K562 (cell line): ENCODE results near the gene MACF1. TPM values are rescaled to one million over a fixed set of nuclear protein-coding genes. Genes with fewer than 3 reads are reported as not detected.

Experiments used
- ATAC-seq: fragments of 200-7000 bp; cut with Tn5 transposase; 3 replicates; pipeline ENCODE4 v1.9.1; 2020; ENCODE audit warnings: moderate library complexity
- BruUV-seq: library from RNA; stranded (reverse); fragments of 400-500 nt; replicated peaks from 2 replicates; lab custom pipeline; 2021; lab: Mats Ljungman, UMichigan
- CTCF ChIA-PET: fragments of 300-600 bp; formaldehyde crosslinking; extraction: SDS; loops from one replicate; lab custom pipeline; 2021; ENCODE audit warnings: low intra/inter-chr PET ratio; lab: Yijun Ruan, JAX
- POLR2A ChIA-PET: fragments of 300-600, 350-650 bp; sonication (Branson Sonifier 250); formaldehyde crosslinking; extraction: SDS; loops from one replicate; lab custom pipeline; 2021; ENCODE audit warnings: antibody characterized with exemption, inconsistent platforms; lab: Yijun Ruan, JAX
- DNase-seq, 4 experiments: peaks; one replicate each; pipeline versions ENCODE4 v3.0.0 to v3.0.0-alpha.2; 2011 to 2018; ENCODE audit warnings: low spot score in 3 of 4, mixed read lengths in 3 of 4; ENCODE audit errors: extremely low read depth in 1 of 4
- FAIRE-seq: peaks from 2 replicates; lab custom pipeline; 2011; peaks lifted over from hg19 to GRCh38; lab: Jason Lieb, UNC
- H2AFZ ChIP-seq: 2 replicates; pipeline ENCODE4 v1.6.0; 2011; ENCODE audit warnings: low read depth, low read length, control low read depth, inconsistent platforms
- H3K27ac ChIP-seq: fragments of 200-600 bp; 3 replicates; pipeline ENCODE4 v1.8.0; 2011; ENCODE audit warnings: low read depth, mild to moderate bottlenecking, control low read depth, inconsistent platforms, low read length, moderate library complexity, mixed read lengths; ENCODE audit errors: extremely low read depth
- H3K27me3 ChIP-seq, 2 experiments: fragments of 300-600 bp in 1 of 2; 2 replicates in 1 of 2; 3 replicates in 1 of 2; pipeline versions ENCODE4 v1.6.0 to v1.8.0; 2011; ENCODE audit warnings: inconsistent platforms in 2 of 2, low read length in 2 of 2, mild to moderate bottlenecking in 1 of 2, mixed read lengths in 1 of 2, moderate library complexity in 1 of 2; ENCODE audit not compliant: control insufficient read depth in 2 of 2, insufficient read depth in 2 of 2
- H3K36me3 ChIP-seq: fragments of 300-600 bp; 3 replicates; pipeline ENCODE4 v1.8.0; 2011; ENCODE audit warnings: mild to moderate bottlenecking, low read length, inconsistent platforms; ENCODE audit not compliant: control insufficient read depth, insufficient read depth
- H3K4me1 ChIP-seq, 2 experiments: fragments of 200-600 bp in 1 of 2; replicated peaks in 1 of 2; 2 replicates in 1 of 2; 3 replicates in 1 of 2; pipeline versions ENCODE4 v1.5.1 to v1.8.0; 2011; ENCODE audit warnings: inconsistent platforms in 2 of 2, low read length in 2 of 2, mild to moderate bottlenecking in 1 of 2, mixed read lengths in 1 of 2, moderate library complexity in 1 of 2; ENCODE audit not compliant: control insufficient read depth in 2 of 2, insufficient read depth in 2 of 2
- H3K4me2 ChIP-seq: 2 replicates; pipeline ENCODE4 v1.6.1; 2011; ENCODE audit warnings: low read length, control low read depth, inconsistent platforms, mixed read lengths; ENCODE audit not compliant: insufficient read depth
- H3K4me3 ChIP-seq: fragments of 200-600 bp; sonication (generic), shearing (Covaris generic); 2 replicates; pipeline ENCODE4 v1.5.1; 2016; ENCODE audit warnings: control low read depth, inconsistent platforms
- H3K79me2 ChIP-seq: fragments of 200-600 bp; 3 replicates; pipeline ENCODE4 v1.8.0; 2011; ENCODE audit warnings: low read length, inconsistent platforms; ENCODE audit not compliant: control insufficient read depth, insufficient read depth
- H3K9ac ChIP-seq, 2 experiments: 2 replicates each; pipeline versions ENCODE4 v1.6.0 to v1.6.1; 2011; ENCODE audit warnings: low read depth in 2 of 2, low read length in 2 of 2, control low read depth in 1 of 2, inconsistent platforms in 1 of 2, mild to moderate bottlenecking in 1 of 2, mixed read lengths in 1 of 2; ENCODE audit not compliant: insufficient read depth in 1 of 2
- H3K9me1 ChIP-seq: one replicate; pipeline ENCODE4 v1.6.0; 2011; ENCODE audit warnings: inconsistent platforms, mild to moderate bottlenecking, low read length, moderate library complexity; ENCODE audit not compliant: control insufficient read depth, insufficient read depth
- H3K9me3 ChIP-seq: replicated peaks from 2 replicates; pipeline ENCODE4 v1.5.1; 2011; ENCODE audit warnings: low read depth, low read length, inconsistent platforms; ENCODE audit not compliant: control insufficient read depth, insufficient read depth
- H4K20me1 ChIP-seq: replicated peaks from 2 replicates; pipeline ENCODE4 v1.6.1; 2011; ENCODE audit warnings: low read length, inconsistent platforms, mixed read lengths; ENCODE audit not compliant: control insufficient read depth, insufficient read depth
- AFF4 ChIP-seq: sonication (generic); formaldehyde crosslinking; IDR thresholded peaks from 2 replicates; pipeline ENCODE4 v1.8.0; 2023; ENCODE audit warnings: mild to moderate bottlenecking, missing genetic modification reagents
- DIDO1 ChIP-seq: fragments of 450-650 bp; IDR thresholded peaks from 2 replicates; pipeline ENCODE4 v1.6.1; 2016; ENCODE audit warnings: low read depth, missing biosample characterization, missing genetic modification characterization
- HEY1 ChIP-seq: fragments of 250-450 bp; sonication (Bioruptor Pico); IDR thresholded peaks from 2 replicates; pipeline ENCODE4 v1.5.0; 2020; ENCODE audit warnings: mild to moderate bottlenecking, moderate library complexity, borderline replicate concordance
- KDM5B ChIP-seq: fragments of 200-600 bp; sonication (generic); IDR thresholded peaks from 2 replicates; pipeline ENCODE4 v1.6.1; 2012; ENCODE audit warnings: low read depth, mild to moderate bottlenecking, moderate library complexity, low read length, control low read depth, inconsistent platforms; ENCODE audit not compliant: insufficient replicate concordance
- SRSF7 ChIP-seq: fragments of 200-400 bp; formaldehyde crosslinking; optimal IDR thresholded peaks from 2 replicates; pipeline ENCODE3; 2017; ENCODE audit warnings: mild to moderate bottlenecking, low read depth, low read length
- TRIM25 ChIP-seq: fragments of 450-650 bp; IDR thresholded peaks from 2 replicates; pipeline ENCODE4 v1.7.0; 2016; ENCODE audit warnings: borderline replicate concordance
- ZFP1 ChIP-seq: fragments of 450-650 bp; formaldehyde crosslinking; IDR thresholded peaks from 2 replicates; pipeline ENCODE4 v1.4.0; 2020; ENCODE audit warnings: mild to moderate bottlenecking, mixed read lengths
- in situ Hi-C: fragments of 300-500 bp; cut with MboI; formaldehyde crosslinking; loops from 4 replicates; pipeline ENCODE4 v1.15.0; 2018; ENCODE audit warnings: inconsistent platforms, mixed read lengths
- intact Hi-C: fragments of 100-400 bp; cut with micrococcal nuclease; formaldehyde crosslinking; loops from 2 replicates; pipeline ENCODE4 v1.14.2; 2022
- polyA plus RNA-seq, 8 experiments: library from polyadenylated mRNA; depleted of rRNA in 4 of 8; stranded (reverse) in 5 of 8; unstranded in 3 of 8; fragments of >200 nt; fragmentation: Nextera tagmentation in 2 of 8; fragmentation: Illumina TruSeq in 1 of 8; extraction: Ambion mirVana in 2 of 8; extraction: Trizol in 1 of 8; gene quantifications; 2 replicates each; pipeline versions ENCODE4 v1.2.1 to v1.2.3, GENCODE V29; 2011 to 2014; ENCODE audit warnings: inconsistent platforms in 1 of 8, missing spikeins in 1 of 8
- total RNA-seq, 7 experiments: library from RNA; depleted of rRNA in 6 of 7; stranded (reverse); fragments of >200 nt in 6 of 7; fragmentation: Illumina TruSeq in 2 of 7; extraction: Trizol in 2 of 7; gene quantifications; 2 replicates each; pipeline versions ENCODE4 v1.2.1 to v1.2.3, GENCODE V29; 2011 to 2021; ENCODE audit warnings: low replicate concordance in 1 of 7

The MACF1 gene
- total and polyA plus RNA-seq, 9 of the 15 experiments (the other 6 are each of a cell fraction or from before 2014, with no cell fraction given), result 13.2 to 232 (median 112) TPM

- BruUV-seq, result no TSS peak
- TF ChIP-seq SRSF7 (no peak), AFF4 (no peak), KDM5B (no peak), TRIM25 (no peak), ZFP1 (no peak), HEY1 (CRISPR knock-in tag) (no peak), DIDO1 (tag) (no peak)
- Histone ChIP-seq H3K9me1 (no peaks in the 10 kb centered on the region), H3K9ac (no peak overlapping the region), H3K27me3 (no peaks in the 10 kb centered on the region), H4K20me1 (no peaks in the 10 kb centered on the region; the same call in 1 of the 2 replicates), H3K36me3 (peaks cover 11% of the 10 kb centered on the region; the same call in 2 of the 3 replicates), H3K4me1 (peaks cover 11 to 14% of the 10 kb centered on the region in 2 experiments), H3K4me3 (no peak overlapping the region), H3K4me2 (no peak overlapping the region), H3K9me3 (no peaks in the 10 kb centered on the region), H2AFZ (no peak overlapping the region), H3K79me2 (peaks cover 6% of the 10 kb centered on the region; the same call in 2 of the 3 replicates), H3K27ac (no peak overlapping the region)
- in situ Hi-C loops (no loop called here), intact Hi-C loops (no loop called here)
- DNase-seq (no peak), FAIRE-seq (no peak), ATAC-seq (no peak)
- ChIA-PET POLR2A (interaction anchor here (0.8 to 1.4 kb wide), 2 partner anchors 8 to 12 kb away, joined by 4 to 6 read pairs; no protein-coding TSS in a partner anchor), CTCF (no interaction called here)
These were observed 73.4 kb downstream of the MACF1 start for GRCh38 chr1:39277879-39278278.
